ENCODE measurements around the gene GPC2. TPM values are rescaled to one million over a fixed set of nuclear protein-coding genes. Genes with fewer than 3 reads are reported as not detected.

The GPC2 gene
- total RNA-seq, 1 experiment from 2014 or later = 17.9 TPM

DNA sequence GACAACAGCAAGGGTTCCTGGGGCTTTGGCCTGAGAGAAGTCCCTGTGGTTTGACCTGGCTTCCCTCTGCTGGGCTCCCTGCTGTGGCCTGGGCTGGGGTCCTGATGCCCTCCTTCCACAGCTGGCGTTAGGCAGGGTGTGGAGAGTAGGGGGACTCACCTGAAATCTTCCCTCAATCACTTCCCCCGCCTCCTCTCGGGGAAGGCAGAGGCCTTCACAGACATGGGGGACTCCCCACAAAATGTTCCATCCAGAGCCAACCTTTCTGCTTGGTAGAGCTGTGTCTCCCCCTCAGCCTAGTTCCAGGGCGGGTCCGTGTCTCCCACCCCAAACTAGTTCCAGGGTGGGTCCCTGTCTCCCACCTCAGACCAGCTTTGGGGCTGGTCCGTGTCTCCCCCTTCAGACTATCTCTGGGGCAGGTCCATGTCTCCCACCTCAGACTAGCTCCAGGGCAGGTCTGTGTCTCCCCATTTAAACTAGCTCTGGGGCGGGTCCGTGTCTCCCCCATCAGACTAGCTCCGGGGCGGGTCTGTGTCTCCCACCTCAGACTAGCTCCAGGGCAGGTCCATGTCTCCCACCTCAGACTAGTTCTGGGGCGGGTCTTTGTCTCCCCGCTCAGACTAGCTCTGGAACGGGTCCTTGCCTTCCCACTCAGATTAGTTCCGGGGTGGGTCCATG lies 44.7 kb upstream of the GPC2 start:
- DNase-seq (ENCODE audit: low read depth, low spot score) (no peak), ATAC-seq (no peak)
- no TSS peak for BruUV-seq (replicated peaks)
- H4K20me1 ChIP-seq (ENCODE audit: insufficient read depth) = no peaks in the 10 kb centered on the region
- H3K4me3 ChIP-seq (replicated peaks in 1 of 2; ENCODE audit: low read depth in 1 of 2, low read length in 2 of 2) = no peak overlapping the region
- RAD21 ChIA-PET (ENCODE audit: low non-redundant PET in 1 of 2, low total read pairs in 2 of 2, uncharacterized antibody in 2 of 2, unreplicated experiment in 2 of 2) = no interaction called here
- H3K9ac ChIP-seq (ENCODE audit: low read length) = no peak overlapping the region
- intact Hi-C loops (cut with micrococcal nuclease) = no loop called here
- no peaks in the 10 kb centered on the region for H3K9me3 ChIP-seq (ENCODE audit: control insufficient read depth in 1 of 2, insufficient read depth in 1 of 2, low read depth in 1 of 2, low read length in 2 of 2)
- no peak for TF ChIP-seq POLR2AphosphoS5 (IDR thresholded peaks at IDR 0.05; ENCODE audit: low read depth, low read length)
- TF ChIP-seq, protein P1, sequence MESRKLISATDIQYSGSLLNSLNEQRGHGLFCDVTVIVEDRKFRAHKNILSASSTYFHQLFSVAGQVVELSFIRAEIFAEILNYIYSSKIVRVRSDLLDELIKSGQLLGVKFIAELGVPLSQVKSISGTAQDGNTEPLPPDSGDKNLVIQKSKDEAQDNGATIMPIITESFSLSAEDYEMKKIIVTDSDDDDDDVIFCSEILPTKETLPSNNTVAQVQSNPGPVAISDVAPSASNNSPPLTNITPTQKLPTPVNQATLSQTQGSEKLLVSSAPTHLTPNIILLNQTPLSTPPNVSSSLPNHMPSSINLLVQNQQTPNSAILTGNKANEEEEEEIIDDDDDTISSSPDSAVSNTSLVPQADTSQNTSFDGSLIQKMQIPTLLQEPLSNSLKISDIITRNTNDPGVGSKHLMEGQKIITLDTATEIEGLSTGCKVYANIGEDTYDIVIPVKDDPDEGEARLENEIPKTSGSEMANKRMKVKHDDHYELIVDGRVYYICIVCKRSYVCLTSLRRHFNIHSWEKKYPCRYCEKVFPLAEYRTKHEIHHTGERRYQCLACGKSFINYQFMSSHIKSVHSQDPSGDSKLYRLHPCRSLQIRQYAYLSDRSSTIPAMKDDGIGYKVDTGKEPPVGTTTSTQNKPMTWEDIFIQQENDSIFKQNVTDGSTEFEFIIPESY (IDR thresholded peaks at IDR 0.05; ENCODE audit: extremely low read depth, insufficient replicate concordance, low read length) = no peak
- TF ChIP-seq, protein P2, sequence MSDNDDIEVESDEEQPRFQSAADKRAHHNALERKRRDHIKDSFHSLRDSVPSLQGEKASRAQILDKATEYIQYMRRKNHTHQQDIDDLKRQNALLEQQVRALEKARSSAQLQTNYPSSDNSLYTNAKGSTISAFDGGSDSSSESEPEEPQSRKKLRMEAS (IDR thresholded peaks at IDR 0.05) = no peak
- TF ChIP-seq, protein P3, sequence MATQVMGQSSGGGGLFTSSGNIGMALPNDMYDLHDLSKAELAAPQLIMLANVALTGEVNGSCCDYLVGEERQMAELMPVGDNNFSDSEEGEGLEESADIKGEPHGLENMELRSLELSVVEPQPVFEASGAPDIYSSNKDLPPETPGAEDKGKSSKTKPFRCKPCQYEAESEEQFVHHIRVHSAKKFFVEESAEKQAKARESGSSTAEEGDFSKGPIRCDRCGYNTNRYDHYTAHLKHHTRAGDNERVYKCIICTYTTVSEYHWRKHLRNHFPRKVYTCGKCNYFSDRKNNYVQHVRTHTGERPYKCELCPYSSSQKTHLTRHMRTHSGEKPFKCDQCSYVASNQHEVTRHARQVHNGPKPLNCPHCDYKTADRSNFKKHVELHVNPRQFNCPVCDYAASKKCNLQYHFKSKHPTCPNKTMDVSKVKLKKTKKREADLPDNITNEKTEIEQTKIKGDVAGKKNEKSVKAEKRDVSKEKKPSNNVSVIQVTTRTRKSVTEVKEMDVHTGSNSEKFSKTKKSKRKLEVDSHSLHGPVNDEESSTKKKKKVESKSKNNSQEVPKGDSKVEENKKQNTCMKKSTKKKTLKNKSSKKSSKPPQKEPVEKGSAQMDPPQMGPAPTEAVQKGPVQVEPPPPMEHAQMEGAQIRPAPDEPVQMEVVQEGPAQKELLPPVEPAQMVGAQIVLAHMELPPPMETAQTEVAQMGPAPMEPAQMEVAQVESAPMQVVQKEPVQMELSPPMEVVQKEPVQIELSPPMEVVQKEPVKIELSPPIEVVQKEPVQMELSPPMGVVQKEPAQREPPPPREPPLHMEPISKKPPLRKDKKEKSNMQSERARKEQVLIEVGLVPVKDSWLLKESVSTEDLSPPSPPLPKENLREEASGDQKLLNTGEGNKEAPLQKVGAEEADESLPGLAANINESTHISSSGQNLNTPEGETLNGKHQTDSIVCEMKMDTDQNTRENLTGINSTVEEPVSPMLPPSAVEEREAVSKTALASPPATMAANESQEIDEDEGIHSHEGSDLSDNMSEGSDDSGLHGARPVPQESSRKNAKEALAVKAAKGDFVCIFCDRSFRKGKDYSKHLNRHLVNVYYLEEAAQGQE (IDR thresholded peaks at IDR 0.05; ENCODE audit: low read depth) = no peak
- no peak for TF ChIP-seq SRF (IDR thresholded peaks at IDR 0.05; ENCODE audit: low read depth)
- no peak for TF ChIP-seq CEBPB (IDR thresholded peaks at IDR 0.05; ENCODE audit: low read depth)
- TF ChIP-seq, protein P4, sequence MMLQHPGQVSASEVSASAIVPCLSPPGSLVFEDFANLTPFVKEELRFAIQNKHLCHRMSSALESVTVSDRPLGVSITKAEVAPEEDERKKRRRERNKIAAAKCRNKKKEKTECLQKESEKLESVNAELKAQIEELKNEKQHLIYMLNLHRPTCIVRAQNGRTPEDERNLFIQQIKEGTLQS (IDR thresholded peaks at IDR 0.05) = no peak
- TF ChIP-seq ZFX (IDR thresholded peaks at IDR 0.05) = no peak
- no peak for TF ChIP-seq ZNF274 (IDR thresholded peaks at IDR 0.05; ENCODE audit: low read depth, low read length)
- no peak for TF ChIP-seq POLR2A (IDR thresholded peaks at IDR 0.05; ENCODE audit: borderline replicate concordance, extremely low read depth, insufficient read depth, insufficient read length)
- no peaks in the 10 kb centered on the region for H3K79me2 ChIP-seq (ENCODE audit: insufficient read depth, low read length)
- no peaks in the 10 kb centered on the region for H3K4me1 ChIP-seq (ENCODE audit: control insufficient read depth in 1 of 2, insufficient read depth in 2 of 2, low read length in 2 of 2)
- CTCF ChIA-PET = no interaction called here
- POLR2A ChIA-PET = no interaction called here
- no peaks in the 10 kb centered on the region for H3K36me3 ChIP-seq (ENCODE audit: control insufficient read depth in 1 of 2, insufficient read depth in 2 of 2, low read length in 2 of 2)
- no peak overlapping the region for H2AFZ ChIP-seq (ENCODE audit: low read depth, low read length, poor library complexity, severe bottlenecking)
- H3K9me2 ChIP-seq (ENCODE audit: insufficient read depth) = no peaks in the 10 kb centered on the region
- H3K4me2 ChIP-seq (ENCODE audit: low read length) = no peak overlapping the region
- no peaks in the 10 kb centered on the region for H3K27me3 ChIP-seq (ENCODE audit: insufficient read depth, low read length)
- no peak overlapping the region for H3K27ac ChIP-seq (ENCODE audit: low read depth, low read length)

Data from HCT116 (cell line).